IMR-90 (cell line): ENCODE measurements around the gene FAM124A. TPM values are rescaled to one million over a fixed set of nuclear protein-coding genes. Genes with fewer than 3 reads are reported as not detected.

Source experiments
- ATAC-seq: fragments of 200-7000 bp; cut with Tn5 transposase; 2 replicates; pipeline ENCODE4 v1.9.1; 2020; ENCODE audit warnings: low read depth, mild to moderate bottlenecking, moderate library complexity
- BruUV-seq: library from RNA; stranded (reverse); fragments of 400-500 nt; replicated peaks from 2 replicates; lab custom pipeline; 2021; lab: Mats Ljungman, UMichigan
- CTCF ChIA-PET: fragments of 300-600 bp; formaldehyde crosslinking; extraction: SDS; loops from one replicate; lab custom pipeline; 2021; ENCODE audit warnings: antibody characterized with exemption; lab: Yijun Ruan, JAX
- POLR2A ChIA-PET: fragments of 300-600 bp; sonication (Branson Sonifier 250); formaldehyde crosslinking; loops from one replicate; lab custom pipeline; 2022; ENCODE audit warnings: antibody characterized with exemption; ENCODE audit not compliant: unreplicated experiment; lab: Charles Lee
- DNase-seq: peaks from one replicate; pipeline ENCODE4 v3.0.0; 2013
- H2AFZ ChIP-seq: replicated peaks from 2 replicates; pipeline ENCODE3; 2013; ENCODE audit warnings: low read length, mild to moderate bottlenecking; ENCODE audit not compliant: poor library complexity
- H2AK5ac ChIP-seq: 2 replicates; pipeline ENCODE4 v1.6.1; 2013; ENCODE audit warnings: low read depth, low read length, inconsistent platforms
- H2AK9ac ChIP-seq: replicated peaks from 2 replicates; pipeline ENCODE3; 2013; ENCODE audit warnings: mild to moderate bottlenecking, low read depth, low read length, moderate library complexity; ENCODE audit not compliant: poor library complexity
- H2BK120ac ChIP-seq: 2 replicates; pipeline ENCODE4 v1.6.1; 2013; ENCODE audit warnings: low read depth, low read length, inconsistent platforms
- H2BK15ac ChIP-seq: 3 replicates; pipeline ENCODE4 v1.6.1; 2013; ENCODE audit warnings: low read depth, low read length, inconsistent platforms
- H2BK20ac ChIP-seq: 2 replicates; pipeline ENCODE4 v1.6.1; 2013; ENCODE audit warnings: low read depth, mild to moderate bottlenecking, inconsistent platforms, low read length, moderate library complexity
- H2BK5ac ChIP-seq: 2 replicates; pipeline ENCODE4 v1.6.1; 2013; ENCODE audit warnings: mild to moderate bottlenecking, low read depth, low read length, inconsistent platforms; ENCODE audit not compliant: poor library complexity, severe bottlenecking
- H3K14ac ChIP-seq: replicated peaks from 2 replicates; pipeline ENCODE4 v1.6.1; 2013; ENCODE audit warnings: low read depth, low read length, inconsistent platforms
- H3K18ac ChIP-seq: 2 replicates; pipeline ENCODE4 v1.6.1; 2013; ENCODE audit warnings: low read depth, low read length, control low read depth
- H3K23ac ChIP-seq: 2 replicates; pipeline ENCODE4 v1.6.1; 2013; ENCODE audit warnings: low read depth, low read length, inconsistent platforms
- H3K27ac ChIP-seq: 2 replicates; pipeline ENCODE4 v1.5.1; 2013; ENCODE audit warnings: mild to moderate bottlenecking, control low read depth, low read length; ENCODE audit not compliant: insufficient read depth
- H3K27me3 ChIP-seq: 2 replicates; pipeline ENCODE4 v1.6.1; 2013; ENCODE audit warnings: low read length; ENCODE audit not compliant: control insufficient read depth, insufficient read depth
- H3K36me3 ChIP-seq: 2 replicates; pipeline ENCODE4 v1.6.1; 2013; ENCODE audit warnings: low read length, mixed read lengths; ENCODE audit not compliant: control insufficient read depth, insufficient read depth
- H3K4ac ChIP-seq: 2 replicates; pipeline ENCODE4 v1.6.1; 2013; ENCODE audit warnings: low read depth, low read length, inconsistent platforms
- H3K4me1 ChIP-seq: 2 replicates; pipeline ENCODE4 v1.6.1; 2013; ENCODE audit warnings: low read length, mixed read lengths; ENCODE audit not compliant: control insufficient read depth, insufficient read depth
- H3K4me2 ChIP-seq: 2 replicates; pipeline ENCODE4 v1.6.1; 2013; ENCODE audit warnings: low read depth, mild to moderate bottlenecking, control low read depth, low read length, moderate library complexity
- H3K4me3 ChIP-seq: 2 replicates; pipeline ENCODE4 v1.5.1; 2013; ENCODE audit warnings: low read depth, mild to moderate bottlenecking, control low read depth, low read length, moderate library complexity; ENCODE audit not compliant: insufficient read depth
- H3K56ac ChIP-seq: 2 replicates; pipeline ENCODE4 v1.6.1; 2013; ENCODE audit warnings: low read length, inconsistent platforms; ENCODE audit not compliant: insufficient read depth; ENCODE audit errors: extremely low read depth
- H3K79me1 ChIP-seq, 2 experiments: 2 replicates each; pipeline ENCODE4 v1.6.1; 2013; ENCODE audit warnings: low read length in 2 of 2, inconsistent platforms in 1 of 2, low read depth in 1 of 2
- H3K9ac ChIP-seq: 2 replicates; pipeline ENCODE4 v1.6.1; 2013; ENCODE audit warnings: low read depth, low read length, control low read depth
- H3K9me1 ChIP-seq: 2 replicates; pipeline ENCODE4 v1.6.1; 2013; ENCODE audit warnings: low read length, inconsistent platforms; ENCODE audit not compliant: insufficient read depth
- H3K9me3 ChIP-seq: 2 replicates; pipeline ENCODE4 v1.6.1; 2013; ENCODE audit warnings: low read length; ENCODE audit not compliant: control insufficient read depth, insufficient read depth
- H4K20me1 ChIP-seq: 2 replicates; pipeline ENCODE4 v1.6.1; 2013; ENCODE audit warnings: low read length, inconsistent platforms; ENCODE audit not compliant: insufficient read depth
- H4K5ac ChIP-seq: 2 replicates; pipeline ENCODE4 v1.6.1; 2013; ENCODE audit warnings: mild to moderate bottlenecking, low read depth, low read length, control low read depth
- H4K8ac ChIP-seq, 2 experiments: 2 replicates each; pipeline ENCODE4 v1.6.1; 2013; ENCODE audit warnings: low read depth in 2 of 2, low read length in 2 of 2, control low read depth in 1 of 2, inconsistent platforms in 1 of 2
- H4K91ac ChIP-seq: 2 replicates; pipeline ENCODE4 v1.6.1; 2013; ENCODE audit warnings: low read depth, low read length, inconsistent platforms; ENCODE audit not compliant: insufficient read depth
- CHD1 ChIP-seq: IDR thresholded peaks from 2 replicates; pipeline ENCODE4 v1.6.1; 2012; ENCODE audit warnings: low read depth, low read length, improper control_type of control experiment
- CTCF ChIP-seq: conservative IDR thresholded peaks from 2 replicates; pipeline ENCODE4 v1.5.1; 2012; ENCODE audit warnings: mild to moderate bottlenecking, low read depth, low read length, improper control_type of control experiment
- FOS ChIP-seq: fragments of 150-350 bp; IDR thresholded peaks from 2 replicates; pipeline ENCODE4 v1.6.1; 2016; ENCODE audit warnings: low read depth, low read length
- MAFK ChIP-seq: IDR thresholded peaks from 2 replicates; pipeline ENCODE4 v1.6.1; 2012; ENCODE audit warnings: low read depth, low read length, improper control_type of control experiment
- MAZ ChIP-seq: IDR thresholded peaks from 2 replicates; pipeline ENCODE4 v1.6.1; 2012; ENCODE audit warnings: low read depth, mild to moderate bottlenecking, low read length, improper control_type of control experiment, moderate library complexity, borderline replicate concordance
- POLR2A ChIP-seq: IDR thresholded peaks from 2 replicates; pipeline ENCODE4 v1.6.1; 2012; ENCODE audit warnings: mild to moderate bottlenecking, low read depth, low read length
- RAD21 ChIP-seq: IDR thresholded peaks from 2 replicates; pipeline ENCODE4 v1.6.1; 2012; ENCODE audit warnings: low read length, improper control_type of control experiment
- RCOR1 ChIP-seq: IDR thresholded peaks from 2 replicates; pipeline ENCODE4 v1.6.1; 2012; ENCODE audit warnings: mild to moderate bottlenecking, low read length, improper control_type of control experiment; ENCODE audit not compliant: insufficient replicate concordance
- RFX5 ChIP-seq: IDR thresholded peaks from 2 replicates; pipeline ENCODE4 v1.8.0; 2012; ENCODE audit warnings: low read depth, mild to moderate bottlenecking, low read length, moderate library complexity
- USF2 ChIP-seq: fragments of 150-350 bp; IDR thresholded peaks from 2 replicates; pipeline ENCODE4 v1.6.1; 2017; ENCODE audit warnings: mild to moderate bottlenecking, antibody characterized with exemption, low read length, low read depth
- WGBS, 2 experiments: methylation state at CpG; one replicate each; pipeline versions ENCODE4 v1.1.5 to v1.1.7; 2013; ENCODE audit warnings: missing lambda C conversion rate in 2 of 2; ENCODE audit not compliant: insufficient read length in 1 of 2; ENCODE audit errors: extremely low coverage in 2 of 2; 5-methylcytosine and 5-hydroxymethylcytosine counted together
- dilution Hi-C: fragments of 300-500 bp; cut with HindIII; formaldehyde crosslinking; loops from one replicate; pipeline ENCODE4 v1.14.3; 2018; ENCODE audit warnings: low sequenced_read_pairs; ENCODE audit not compliant: unreplicated experiment
- in situ Hi-C: fragments of 300-500 bp; cut with MboI; formaldehyde crosslinking; loops from 3 replicates; pipeline ENCODE4 v1.14.3; 2019; ENCODE audit warnings: low sequenced_read_pairs, inconsistent platforms, mixed read lengths
- intact Hi-C: fragments of 100-400 bp; cut with micrococcal nuclease; formaldehyde crosslinking; loops from 2 replicates; pipeline ENCODE4 v1.10.0; 2022
- polyA plus RNA-seq, 3 experiments: library from polyadenylated mRNA; depleted of rRNA; stranded (reverse); fragments of >200 nt; gene quantifications; 2 replicates each; pipeline ENCODE4 v1.2.3, GENCODE V29; 2012; ENCODE audit warnings: low replicate concordance in 1 of 3
- total RNA-seq: library from RNA; depleted of rRNA; stranded (reverse); fragments of >200 nt; gene quantifications from 2 replicates; pipeline ENCODE4 v1.2.3, GENCODE V29; 2012

The FAM124A gene
- total and polyA plus RNA-seq, 2 of the 4 experiments (the other 2 are of a cell fraction), result 0.03 TPM; not detected in 1

DNA sequence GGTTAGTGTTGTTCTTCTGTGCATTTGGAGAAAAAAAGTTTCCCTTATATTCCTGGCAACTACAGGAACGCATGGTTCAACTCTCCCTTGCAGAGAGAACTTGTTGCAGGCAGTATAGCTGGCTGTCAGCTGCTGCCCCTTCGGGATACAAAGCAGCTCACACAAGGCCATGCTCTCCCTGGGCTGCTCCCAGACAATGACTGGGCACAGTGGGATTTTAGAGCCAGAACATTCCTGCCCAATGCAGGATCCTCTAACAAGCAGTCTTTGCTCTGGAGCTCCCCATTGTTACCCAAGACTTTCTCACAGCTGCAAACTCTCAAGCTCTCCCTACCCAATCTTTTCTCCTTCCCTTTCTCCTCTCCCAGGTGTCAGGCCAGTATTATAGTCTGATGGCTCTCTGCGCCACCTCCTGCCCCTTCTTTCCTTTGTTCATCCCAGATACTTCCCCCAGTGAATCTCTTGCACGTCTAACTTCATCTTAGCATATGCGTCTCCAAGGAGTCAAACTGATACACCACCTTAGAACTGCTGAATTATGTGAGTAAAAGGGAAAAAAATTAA lies 89.8 kb downstream of the FAM124A start:
- CTCF ChIA-PET, result no interaction called here

More for the DNA sequence above, 89.8 kb downstream of the FAM124A start:
- no peak overlapping the region for H2BK20ac ChIP-seq
- no peaks in the 10 kb centered on the region for H3K9me1 ChIP-seq
- H3K27me3 ChIP-seq, result peaks cover 12% of the 10 kb centered on the region
- in situ Hi-C loops (no loop called here), dilution Hi-C loops (no loop called here), intact Hi-C loops (no loop called here)
- no peak for DNase-seq
- no peak overlapping the region for H3K56ac ChIP-seq
- H4K5ac ChIP-seq, result no peak overlapping the region
- H3K4me1 ChIP-seq, result peaks cover 2% of the 10 kb centered on the region; the same call in 1 of the 2 replicates
- H3K18ac ChIP-seq, result no peak overlapping the region
- ATAC-seq, result no peak
- no peaks in the 10 kb centered on the region for H3K79me1 ChIP-seq
- no peaks in the 10 kb centered on the region for H3K9me3 ChIP-seq
- no peaks in the 10 kb centered on the region for H3K36me3 ChIP-seq
- no peak overlapping the region for H3K4me2 ChIP-seq
- H3K9ac ChIP-seq, result no peak overlapping the region
- H3K27ac ChIP-seq, result no peak overlapping the region
- POLR2A ChIA-PET, result no interaction called here
- WGBS, 2 experiments, result 33% methylated on average over 1 of the region's 5 CpGs; no CpG with 5 or more reads in 1 of the 2 experiments
- H2BK15ac ChIP-seq, result no peak overlapping the region
- no peak overlapping the region for H2BK5ac ChIP-seq
- no peak overlapping the region for H2BK120ac ChIP-seq
- no peak overlapping the region for H2AFZ ChIP-seq
- H4K91ac ChIP-seq, result no peak overlapping the region
- TF ChIP-seq RCOR1, result no peak
- no peak for TF ChIP-seq USF2
- TF ChIP-seq MAZ, result no peak
- TF ChIP-seq MAFK, result no peak
- no peak for TF ChIP-seq CHD1
- no peak for TF ChIP-seq CTCF
- TF ChIP-seq RAD21, result no peak
- no peak for TF ChIP-seq POLR2A
- TF ChIP-seq FOS, result no peak
- no peak for TF ChIP-seq RFX5
- no peak overlapping the region for H2AK5ac ChIP-seq
- H3K14ac ChIP-seq, result no peak overlapping the region
- no peak overlapping the region for H2AK9ac ChIP-seq
- H3K4me3 ChIP-seq, result no peak overlapping the region
- no peak overlapping the region for H3K4ac ChIP-seq
- H4K20me1 ChIP-seq, result no peaks in the 10 kb centered on the region
- H3K23ac ChIP-seq, result no peak overlapping the region
- no TSS peak for BruUV-seq
- no peak overlapping the region for H4K8ac ChIP-seq
